ENCODE measurements around the gene CLCF1. TPM values are rescaled to one million over a fixed set of nuclear protein-coding genes. Genes with fewer than 3 reads are reported as not detected.

Gene CLCF1
- polyA plus RNA-seq, 1 of the 3 experiments (the other 2 are of a cell fraction): 27.0 TPM

- peaks cover 14% of the 10 kb centered on the region for H4K20me1 ChIP-seq (ENCODE audit: insufficient read depth)
- H3K36me3 ChIP-seq (replicated peaks in 1 of 2; ENCODE audit: control insufficient read depth in 1 of 2, insufficient read depth in 2 of 2, low read length in 1 of 2): peaks cover 8 to 22% of the 10 kb centered on the region in 2 experiments
- no peak for DNase-seq
- H3K4me1 ChIP-seq (ENCODE audit: control insufficient read depth in 1 of 2, insufficient read depth in 2 of 2, low read depth in 1 of 2, low read length in 1 of 2): peaks cover 9 to 19% of the 10 kb centered on the region in 2 experiments; a peak in 2 of 4 replicates
- no peaks in the 10 kb centered on the region for H3K9me3 ChIP-seq
- no peak overlapping the region for H3K9ac ChIP-seq
- no peak overlapping the region for H2AFZ ChIP-seq (ENCODE audit: low read depth)
- H3F3A ChIP-seq (replicated peaks; ENCODE audit: insufficient read depth): peaks cover 5% of the 10 kb centered on the region
- ChIA-PET POLR2A (no interaction called here), CTCF (interaction anchor here (1.0 to 4.9 kb wide), 3 partner anchors 15 to 51 kb away, joined by 3 to 29 read pairs (median 6); no protein-coding TSS in a partner anchor)
- H3K27me3 ChIP-seq (ENCODE audit: insufficient read depth): no peaks in the 10 kb centered on the region
- no peaks in the 10 kb centered on the region for H3K9me2 ChIP-seq
- peaks cover 27% of the 10 kb centered on the region for H3K79me2 ChIP-seq (ENCODE audit: insufficient read depth)
- no peak overlapping the region for H3K4me3 ChIP-seq (ENCODE audit: low read depth in 2 of 2, low read length in 1 of 2)
- H3K27ac ChIP-seq (ENCODE audit: low read depth in 2 of 2, low read length in 1 of 2): no peak overlapping the region
- TF ChIP-seq CHD2 (IDR thresholded peaks at IDR 0.05; ENCODE audit: low read length, partially characterized antibody) (no peak), FOXM1 (IDR thresholded peaks at IDR 0.05; ENCODE audit: low read depth) (no peak), FOSL2 (IDR thresholded peaks at IDR 0.05; ENCODE audit: borderline replicate concordance, low read depth) (no peak)
- no peak overlapping the region for H3K4me2 ChIP-seq
- 79% methylated on average over 5 of the region's 6 CpGs for WGBS (ENCODE audit: low lambda C conversion rate)
These were observed 24.1 kb upstream of the CLCF1 start for GRCh38 chr11:67397536-67397935.

GRCh38 chr11:67396587-67397389, 23.4 kb upstream of the CLCF1 start:
- Histone ChIP-seq H4K20me1 (ENCODE audit: insufficient read depth) (peaks cover 14% of the 10 kb centered on the region), H3K27ac (ENCODE audit: low read depth in 2 of 2, low read length in 1 of 2) (no peak overlapping the region), H3K36me3 (replicated peaks in 1 of 2; ENCODE audit: control insufficient read depth in 1 of 2, insufficient read depth in 2 of 2, low read length in 1 of 2) (peaks cover 8 to 22% of the 10 kb centered on the region in 2 experiments), H3K79me2 (ENCODE audit: insufficient read depth) (peaks cover 33% of the 10 kb centered on the region), H3K9me2 (no peaks in the 10 kb centered on the region), H3F3A (replicated peaks; ENCODE audit: insufficient read depth) (peaks cover 5% of the 10 kb centered on the region), H2AFZ (ENCODE audit: low read depth) (no peak overlapping the region), H3K9me3 (no peaks in the 10 kb centered on the region), H3K4me1 (ENCODE audit: control insufficient read depth in 1 of 2, insufficient read depth in 2 of 2, low read depth in 1 of 2, low read length in 1 of 2) (peaks cover 6 to 20% of the 10 kb centered on the region in 2 experiments; a peak in 2 of 4 replicates), H3K9ac (no peak overlapping the region), H3K4me3 (ENCODE audit: low read depth in 2 of 2, low read length in 1 of 2) (no peak overlapping the region), H3K27me3 (ENCODE audit: insufficient read depth) (no peaks in the 10 kb centered on the region), H3K4me2 (no peak overlapping the region)
- ChIA-PET CTCF (interaction anchor here (0.7 to 4.9 kb wide), 4 partner anchors 14 to 110 kb away, joined by 3 to 29 read pairs (median 6); partner anchors contain the start of gene TMEM134), POLR2A (interaction anchor here (1.1 kb wide), 1 partner anchor 23 kb away, joined by 3 read pairs; no protein-coding TSS in a partner anchor)
- 94% methylated on average over 12 of the region's 13 CpGs for WGBS (ENCODE audit: low lambda C conversion rate)
- no peak for DNase-seq
- TF ChIP-seq YY1 (IDR thresholded peaks at IDR 0.05; ENCODE audit: low read depth) (no peak), EP300 (IDR thresholded peaks at IDR 0.05; ENCODE audit: borderline replicate concordance in 1 of 2, low read depth in 1 of 2, low read length in 1 of 2) (no peak), MEF2A (IDR thresholded peaks at IDR 0.05; ENCODE audit: borderline replicate concordance, low read depth) (no peak), NFIC (IDR thresholded peaks at IDR 0.05; ENCODE audit: borderline replicate concordance) (no peak), FOXM1 (IDR thresholded peaks at IDR 0.05; ENCODE audit: low read depth) (no peak), RFX5 (IDR thresholded peaks at IDR 0.05; ENCODE audit: low read length) (no peak), SMC3 (IDR thresholded peaks at IDR 0.05; ENCODE audit: low read depth, low read length) (no peak)
- TF ChIP-seq, protein P1, sequence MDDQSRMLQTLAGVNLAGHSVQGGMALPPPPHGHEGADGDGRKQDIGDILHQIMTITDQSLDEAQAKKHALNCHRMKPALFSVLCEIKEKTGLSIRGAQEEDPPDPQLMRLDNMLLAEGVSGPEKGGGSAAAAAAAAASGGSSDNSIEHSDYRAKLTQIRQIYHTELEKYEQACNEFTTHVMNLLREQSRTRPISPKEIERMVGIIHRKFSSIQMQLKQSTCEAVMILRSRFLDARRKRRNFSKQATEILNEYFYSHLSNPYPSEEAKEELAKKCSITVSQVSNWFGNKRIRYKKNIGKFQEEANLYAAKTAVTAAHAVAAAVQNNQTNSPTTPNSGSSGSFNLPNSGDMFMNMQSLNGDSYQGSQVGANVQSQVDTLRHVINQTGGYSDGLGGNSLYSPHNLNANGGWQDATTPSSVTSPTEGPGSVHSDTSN (IDR thresholded peaks at IDR 0.05): no peak
- TF ChIP-seq, protein P2, sequence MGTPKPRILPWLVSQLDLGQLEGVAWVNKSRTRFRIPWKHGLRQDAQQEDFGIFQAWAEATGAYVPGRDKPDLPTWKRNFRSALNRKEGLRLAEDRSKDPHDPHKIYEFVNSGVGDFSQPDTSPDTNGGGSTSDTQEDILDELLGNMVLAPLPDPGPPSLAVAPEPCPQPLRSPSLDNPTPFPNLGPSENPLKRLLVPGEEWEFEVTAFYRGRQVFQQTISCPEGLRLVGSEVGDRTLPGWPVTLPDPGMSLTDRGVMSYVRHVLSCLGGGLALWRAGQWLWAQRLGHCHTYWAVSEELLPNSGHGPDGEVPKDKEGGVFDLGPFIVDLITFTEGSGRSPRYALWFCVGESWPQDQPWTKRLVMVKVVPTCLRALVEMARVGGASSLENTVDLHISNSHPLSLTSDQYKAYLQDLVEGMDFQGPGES (IDR thresholded peaks at IDR 0.05; ENCODE audit: low read depth, low read length): no peak
